Hepatocyte (in vitro differentiated cells): ENCODE results near the gene PTPRC. TPM values are rescaled to one million over a fixed set of nuclear protein-coding genes. Genes with fewer than 3 reads are reported as not detected.

ENCODE experiments used
- DNase-seq: peaks from one replicate; pipeline ENCODE4 v3.0.0-alpha.2; 2016; ENCODE audit warnings: low spot score
- H2AFZ ChIP-seq: fragments of 200-600 bp; sonication (generic); 2 replicates; pipeline ENCODE4 v1.6.0; 2016; ENCODE audit warnings: antibody characterized with exemption, mild to moderate bottlenecking
- H3K27ac ChIP-seq: fragments of 200-600 bp; sonication (generic); 2 replicates; pipeline ENCODE4 v1.5.1; 2016; ENCODE audit warnings: mild to moderate bottlenecking
- H3K27me3 ChIP-seq: fragments of 200-600 bp; sonication (generic); 2 replicates; pipeline ENCODE4 v1.6.1; 2016
- H3K36me3 ChIP-seq: fragments of 200-600 bp; sonication (generic); replicated peaks from 2 replicates; pipeline ENCODE4 v1.5.1; 2016; ENCODE audit warnings: low read depth; ENCODE audit not compliant: insufficient read depth
- H3K4me1 ChIP-seq: fragments of 200-600 bp; sonication (generic); 2 replicates; pipeline ENCODE4 v1.5.1; 2016; ENCODE audit warnings: mild to moderate bottlenecking, moderate library complexity; ENCODE audit not compliant: insufficient read depth
- H3K4me2 ChIP-seq: fragments of 200-600 bp; sonication (generic); 2 replicates; pipeline ENCODE4 v1.6.0; 2016
- H3K4me3 ChIP-seq: fragments of 200-600 bp; sonication (generic); 2 replicates; pipeline ENCODE4 v1.5.1; 2016; ENCODE audit warnings: mild to moderate bottlenecking
- H3K79me2 ChIP-seq: fragments of 200-600 bp; sonication (generic); 2 replicates; pipeline ENCODE4 v1.6.0; 2017; ENCODE audit warnings: mild to moderate bottlenecking
- H3K9me2 ChIP-seq: fragments of 200-600 bp; sonication (generic); replicated peaks from 2 replicates; pipeline ENCODE4 v1.6.0; 2017; ENCODE audit warnings: mild to moderate bottlenecking; ENCODE audit not compliant: insufficient read depth
- H3K9me3 ChIP-seq: fragments of 200-600 bp; sonication (generic); 2 replicates; pipeline ENCODE4 v1.5.1; 2016; ENCODE audit warnings: low read depth, mild to moderate bottlenecking
- H4K20me1 ChIP-seq: fragments of 200-600 bp; sonication (generic); 2 replicates; pipeline ENCODE4 v1.6.0; 2016; ENCODE audit warnings: mild to moderate bottlenecking; ENCODE audit not compliant: insufficient read depth, poor library complexity, severe bottlenecking
- CTCF ChIP-seq: fragments of 200-600 bp; sonication (generic); IDR thresholded peaks from 2 replicates; pipeline ENCODE4 v1.5.1; 2016; ENCODE audit warnings: antibody characterized with exemption, mild to moderate bottlenecking; ENCODE audit not compliant: poor library complexity
- EZH2 ChIP-seq: fragments of 200-600 bp; sonication (generic); IDR thresholded peaks from 2 replicates; pipeline ENCODE4 v1.6.1; 2016; ENCODE audit warnings: antibody characterized with exemption, mild to moderate bottlenecking, borderline replicate concordance
- EZH2phosphoT487 ChIP-seq: fragments of 200-600 bp; sonication (generic); IDR thresholded peaks from one replicate; pipeline ENCODE4 v1.6.1; 2018; ENCODE audit warnings: antibody characterized with exemption, mild to moderate bottlenecking, low read depth, moderate library complexity; ENCODE audit not compliant: unreplicated experiment, severe bottlenecking
- WGBS: methylation state at CpG from one replicate; pipeline ENCODE4 v1.1.6; 2016; ENCODE audit warnings: low lambda C conversion rate; ENCODE audit errors: missing lambda C conversion rate; 5-methylcytosine and 5-hydroxymethylcytosine counted together
- polyA plus RNA-seq: library from polyadenylated mRNA; unstranded; fragments of >200 nt; fragmentation: Nextera tagmentation; extraction: Ambion mirVana; gene quantifications from 2 replicates; pipeline ENCODE4 v1.2.1, GENCODE V29; 2016
- total RNA-seq: library from RNA; depleted of rRNA; stranded (reverse); fragments of >200 nt; gene quantifications from 2 replicates; pipeline ENCODE4 v1.2.3, GENCODE V29; 2014

The PTPRC gene
- total and polyA plus RNA-seq, 2 experiments from 2014 or later = 0.87 TPM; not detected in 1

DNA sequence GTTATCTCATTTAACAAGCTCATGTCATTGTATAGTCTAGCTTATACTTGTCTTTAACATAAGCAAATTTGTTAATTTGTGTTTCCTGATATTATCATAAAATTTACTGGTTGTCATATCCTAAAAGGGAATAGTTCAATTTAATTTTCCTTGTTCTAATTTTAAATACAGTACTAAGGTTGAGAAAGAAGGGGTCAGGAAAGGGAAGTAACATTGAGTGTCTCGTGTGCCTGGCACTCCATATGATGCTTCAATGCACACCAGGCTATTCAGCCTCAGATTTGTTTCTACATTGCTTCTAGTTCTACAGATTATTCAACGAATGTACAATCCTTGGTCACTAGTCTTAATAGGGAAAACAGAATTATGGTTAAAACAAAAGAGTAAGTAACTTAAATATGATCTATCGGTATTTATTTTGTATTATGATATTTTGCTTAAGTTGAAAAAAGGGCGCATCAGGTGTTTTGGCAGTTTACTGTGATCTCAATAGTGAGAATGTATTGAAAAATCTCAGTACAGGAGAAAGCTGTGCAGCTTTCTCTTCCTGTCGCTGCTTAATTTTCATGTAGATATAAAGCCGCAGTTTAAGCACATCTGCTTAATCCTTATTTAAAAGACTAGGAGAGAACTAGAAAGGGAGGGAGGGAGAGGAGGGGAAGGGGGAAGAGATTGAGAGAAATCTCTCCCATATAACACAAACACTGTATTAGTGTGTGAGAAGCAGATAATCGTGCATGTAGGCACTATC, 13.0 kb downstream of the PTPRC start:
- Histone ChIP-seq H3K9me3 (no peaks in the 10 kb centered on the region), H4K20me1 (no peaks in the 10 kb centered on the region), H3K79me2 (no peaks in the 10 kb centered on the region), H3K36me3 (no peaks in the 10 kb centered on the region), H3K4me2 (no peak overlapping the region), H3K9me2 (no peaks in the 10 kb centered on the region), H3K27me3 (no peaks in the 10 kb centered on the region), H2AFZ (no peak overlapping the region), H3K4me3 (no peak overlapping the region), H3K27ac (no peak overlapping the region), H3K4me1 (peaks cover 1% of the 10 kb centered on the region)
- WGBS = 64% methylated on average over 7 of the region's 7 CpGs
- no peak for DNase-seq
- TF ChIP-seq EZH2phosphoT487 (no peak), CTCF (no peak)

GRCh38 chr1:198653808-198654413, 15.1 kb downstream of the PTPRC start:
- Histone ChIP-seq H3K27me3 (no peaks in the 10 kb centered on the region), H3K9me2 (no peaks in the 10 kb centered on the region), H3K36me3 (no peaks in the 10 kb centered on the region), H4K20me1 (no peaks in the 10 kb centered on the region), H2AFZ (no peak overlapping the region), H3K4me2 (no peak overlapping the region), H3K27ac (no peak overlapping the region), H3K79me2 (no peaks in the 10 kb centered on the region), H3K4me1 (peaks cover 12% of the 10 kb centered on the region), H3K9me3 (no peaks in the 10 kb centered on the region), H3K4me3 (no peak overlapping the region)
- 71% methylated on average over 3 of the region's 3 CpGs for WGBS
- no peak for DNase-seq
- TF ChIP-seq CTCF = no peak
- TF ChIP-seq EZH2 = no peak
- no peak for TF ChIP-seq EZH2phosphoT487

- Histone ChIP-seq H4K20me1 (no peaks in the 10 kb centered on the region), H2AFZ (peak overlapping the region; percentile 19), H3K79me2 (no peaks in the 10 kb centered on the region), H3K4me2 (no peak overlapping the region), H3K36me3 (no peaks in the 10 kb centered on the region), H3K4me1 (peaks cover 12% of the 10 kb centered on the region), H3K27ac (no peak overlapping the region), H3K9me2 (no peaks in the 10 kb centered on the region), H3K4me3 (no peak overlapping the region), H3K27me3 (no peaks in the 10 kb centered on the region), H3K9me3 (no peaks in the 10 kb centered on the region)
- TF ChIP-seq EZH2phosphoT487 (no peak), EZH2 (no peak), CTCF (no peak)
- no peak for DNase-seq
- whole genome bisulfite sequencing = 98% methylated on average over 1 of the region's 1 CpG
Observed at GRCh38 chr1:198655459-198656121, 16.8 kb downstream of the PTPRC start.
